Measurements from ENCODE around the gene UBA3.

The UBA3 gene

DNA sequence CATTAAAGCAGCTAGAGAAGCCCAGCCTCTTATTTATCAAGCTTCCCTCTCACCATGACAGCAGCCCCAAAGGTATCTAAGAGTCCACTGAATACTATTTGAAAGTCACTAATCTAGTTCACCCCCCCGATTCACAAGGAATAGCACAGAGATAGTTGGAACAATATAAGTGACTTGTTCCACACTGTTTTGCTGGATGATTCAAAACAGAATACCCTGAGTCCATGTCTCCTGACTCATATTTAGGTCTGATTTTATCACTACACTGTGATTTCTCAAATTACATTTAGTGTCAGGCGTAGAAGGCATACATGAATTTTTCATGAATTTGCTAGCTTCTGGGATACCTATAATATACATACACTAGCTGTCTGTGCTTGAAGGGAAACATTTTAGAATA, 48.0 kb downstream of the UBA3 start:
- Histone ChIP-seq H3K27me3 (ENCODE audit: control insufficient read depth, insufficient read depth, low read length) (no peaks in the 10 kb centered on the region), H3K9ac (ENCODE audit: low read depth, low read length) (no peak overlapping the region), H3K4me3 (ENCODE audit: low read depth, low read length) (no peak overlapping the region), H3K4me1 (ENCODE audit: control insufficient read depth, insufficient read depth, low read length) (no peaks in the 10 kb centered on the region), H3K36me3 (ENCODE audit: control insufficient read depth, insufficient read depth, low read length) (peaks cover 81% of the 10 kb centered on the region), H3K27ac (ENCODE audit: low read depth, low read length) (no peak overlapping the region), H3K9me3 (ENCODE audit: control insufficient read depth, insufficient read depth, low read length) (no peaks in the 10 kb centered on the region)

DNA sequence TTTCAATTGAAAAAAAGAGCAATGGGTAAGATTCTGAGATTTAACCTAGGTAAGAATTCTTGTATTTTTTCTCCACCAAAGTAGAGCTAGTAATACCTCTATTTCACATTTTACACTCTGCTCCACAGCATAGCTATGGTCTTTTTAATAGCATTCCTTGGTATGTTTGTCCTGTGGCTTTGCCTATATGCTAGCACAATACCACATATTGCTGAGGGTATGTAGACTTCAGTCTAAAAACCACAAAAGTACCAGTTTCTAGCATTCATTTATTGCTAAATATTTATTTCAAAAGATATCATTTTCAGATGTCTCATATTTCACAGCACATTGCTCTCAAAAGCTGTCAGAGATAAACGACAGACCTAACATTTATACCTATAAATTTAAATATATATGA, 48.5 kb downstream of the UBA3 start:
- no peaks in the 10 kb centered on the region for H3K9me3 ChIP-seq (ENCODE audit: control insufficient read depth, insufficient read depth, low read length)
- H3K27me3 ChIP-seq (ENCODE audit: control insufficient read depth, insufficient read depth, low read length): no peaks in the 10 kb centered on the region
- H3K27ac ChIP-seq (ENCODE audit: low read depth, low read length): no peak overlapping the region
- H3K4me1 ChIP-seq (ENCODE audit: control insufficient read depth, insufficient read depth, low read length): no peaks in the 10 kb centered on the region
- H3K4me3 ChIP-seq (ENCODE audit: low read depth, low read length): no peak overlapping the region
- no peak overlapping the region for H3K9ac ChIP-seq (ENCODE audit: low read depth, low read length)
- H3K36me3 ChIP-seq (ENCODE audit: control insufficient read depth, insufficient read depth, low read length): peaks cover 79% of the 10 kb centered on the region

DNA sequence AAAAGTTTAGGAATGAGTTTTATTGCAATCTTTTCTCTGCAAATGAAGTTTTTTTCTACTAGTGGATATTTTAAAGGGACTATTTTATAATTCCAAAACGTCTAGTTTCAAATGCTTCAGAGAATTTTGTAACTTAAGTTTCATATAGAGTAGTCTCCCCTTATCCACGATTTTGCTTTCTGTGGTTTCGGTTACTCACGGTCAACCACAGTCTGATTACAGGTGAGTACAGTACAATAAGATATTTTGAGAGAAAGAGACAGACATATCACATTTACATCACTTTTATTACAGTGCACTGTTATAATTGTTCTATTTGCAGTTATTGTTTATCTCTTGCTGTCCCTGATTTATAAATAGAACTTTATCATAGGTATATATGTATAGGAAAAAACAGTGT, 59.3 kb downstream of the UBA3 start:
- Histone ChIP-seq H3K36me3 (ENCODE audit: control insufficient read depth, insufficient read depth, low read length) (peaks cover 33% of the 10 kb centered on the region), H3K27me3 (ENCODE audit: control insufficient read depth, insufficient read depth, low read length) (no peaks in the 10 kb centered on the region), H3K4me1 (ENCODE audit: control insufficient read depth, insufficient read depth, low read length) (no peaks in the 10 kb centered on the region), H3K9ac (ENCODE audit: low read depth, low read length) (no peak overlapping the region), H3K9me3 (ENCODE audit: control insufficient read depth, insufficient read depth, low read length) (no peaks in the 10 kb centered on the region), H3K27ac (ENCODE audit: low read depth, low read length) (no peak overlapping the region), H3K4me3 (ENCODE audit: low read depth, low read length) (no peak overlapping the region)

DNA sequence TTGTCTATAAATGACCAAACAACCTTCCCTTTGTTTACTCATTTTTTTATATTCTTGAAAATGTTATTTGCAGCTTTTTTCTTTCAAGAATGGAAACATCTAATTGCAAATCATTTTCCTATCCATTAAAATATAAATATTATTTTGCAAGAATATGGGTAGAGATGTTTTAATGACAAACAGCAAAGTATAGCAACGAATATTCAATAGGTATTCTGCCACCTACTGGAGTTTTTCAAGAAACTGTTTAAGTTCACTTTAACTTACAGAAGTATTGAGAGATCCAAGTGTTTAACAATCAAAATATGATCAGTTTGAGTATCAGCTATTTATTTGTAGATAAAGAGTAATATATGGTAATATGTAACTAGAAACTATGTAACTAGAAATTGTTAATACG, 59.7 kb downstream of the UBA3 start:
- H3K9ac ChIP-seq (ENCODE audit: low read depth, low read length): no peak overlapping the region
- H3K27ac ChIP-seq (ENCODE audit: low read depth, low read length): no peak overlapping the region
- H3K36me3 ChIP-seq (ENCODE audit: control insufficient read depth, insufficient read depth, low read length): peaks cover 28% of the 10 kb centered on the region
- H3K27me3 ChIP-seq (ENCODE audit: control insufficient read depth, insufficient read depth, low read length): no peaks in the 10 kb centered on the region
- no peak overlapping the region for H3K4me3 ChIP-seq (ENCODE audit: low read depth, low read length)
- H3K4me1 ChIP-seq (ENCODE audit: control insufficient read depth, insufficient read depth, low read length): peaks cover under 1% of the 10 kb centered on the region; the same call in 1 of the 2 replicates
- no peaks in the 10 kb centered on the region for H3K9me3 ChIP-seq (ENCODE audit: control insufficient read depth, insufficient read depth, low read length)

DNA sequence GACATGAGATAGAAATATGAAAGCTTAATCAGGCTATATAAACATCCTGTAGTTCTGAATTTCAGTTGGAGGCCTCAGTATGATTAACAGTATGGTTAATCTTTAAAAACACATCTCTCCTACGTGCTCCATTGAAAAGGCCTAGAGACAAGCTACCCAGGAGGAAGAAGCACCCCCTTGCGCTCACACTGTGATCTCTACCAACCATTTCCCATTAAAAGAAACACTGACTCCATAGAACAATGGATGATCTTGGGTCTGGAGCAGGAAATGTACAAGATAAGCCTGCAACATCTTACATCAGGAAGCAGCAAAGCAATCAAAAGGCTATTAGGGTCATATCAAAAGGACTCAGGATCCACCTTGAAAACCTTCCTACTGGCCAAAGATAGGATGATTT, 63.3 kb downstream of the UBA3 start:
- Histone ChIP-seq H3K27me3 (ENCODE audit: control insufficient read depth, insufficient read depth, low read length) (peaks cover 3% of the 10 kb centered on the region; the same call in 1 of the 2 replicates), H3K27ac (ENCODE audit: low read depth, low read length) (no peak overlapping the region), H3K4me1 (ENCODE audit: control insufficient read depth, insufficient read depth, low read length) (peaks cover 24% of the 10 kb centered on the region), H3K9ac (ENCODE audit: low read depth, low read length) (no peak overlapping the region), H3K9me3 (ENCODE audit: control insufficient read depth, insufficient read depth, low read length) (no peaks in the 10 kb centered on the region), H3K36me3 (ENCODE audit: control insufficient read depth, insufficient read depth, low read length) (no peaks in the 10 kb centered on the region), H3K4me3 (ENCODE audit: low read depth, low read length) (no peak overlapping the region)

DNA sequence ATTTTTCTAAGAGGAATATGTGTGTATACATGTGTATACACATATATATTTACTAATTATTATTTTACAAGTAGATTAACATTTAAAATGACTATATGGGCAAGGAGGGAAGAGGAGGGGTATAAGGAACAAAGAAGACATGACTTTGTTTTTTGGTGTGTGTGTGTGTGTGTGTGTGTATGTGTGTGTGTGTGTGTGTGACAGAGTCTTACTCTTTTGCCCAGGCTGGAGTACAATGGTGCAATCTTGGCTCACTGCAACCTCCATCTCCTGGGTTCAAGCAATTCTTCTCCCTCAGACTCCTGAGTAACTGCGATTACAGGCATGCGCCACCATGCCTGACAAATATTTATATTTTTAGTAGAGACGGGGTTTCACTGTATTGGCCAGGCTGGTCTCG, 64.1 kb downstream of the UBA3 start:
- H3K9me3 ChIP-seq (ENCODE audit: control insufficient read depth, insufficient read depth, low read length): no peaks in the 10 kb centered on the region
- H3K4me3 ChIP-seq (ENCODE audit: low read depth, low read length): no peak overlapping the region
- H3K36me3 ChIP-seq (ENCODE audit: control insufficient read depth, insufficient read depth, low read length): no peaks in the 10 kb centered on the region; the same call in 1 of the 2 replicates
- no peak overlapping the region for H3K9ac ChIP-seq (ENCODE audit: low read depth, low read length)
- peaks cover 3% of the 10 kb centered on the region; the same call in 1 of the 2 replicates for H3K27me3 ChIP-seq (ENCODE audit: control insufficient read depth, insufficient read depth, low read length)
- H3K27ac ChIP-seq (ENCODE audit: low read depth, low read length): no peak overlapping the region
- H3K4me1 ChIP-seq (ENCODE audit: control insufficient read depth, insufficient read depth, low read length): peaks cover 32% of the 10 kb centered on the region

DNA sequence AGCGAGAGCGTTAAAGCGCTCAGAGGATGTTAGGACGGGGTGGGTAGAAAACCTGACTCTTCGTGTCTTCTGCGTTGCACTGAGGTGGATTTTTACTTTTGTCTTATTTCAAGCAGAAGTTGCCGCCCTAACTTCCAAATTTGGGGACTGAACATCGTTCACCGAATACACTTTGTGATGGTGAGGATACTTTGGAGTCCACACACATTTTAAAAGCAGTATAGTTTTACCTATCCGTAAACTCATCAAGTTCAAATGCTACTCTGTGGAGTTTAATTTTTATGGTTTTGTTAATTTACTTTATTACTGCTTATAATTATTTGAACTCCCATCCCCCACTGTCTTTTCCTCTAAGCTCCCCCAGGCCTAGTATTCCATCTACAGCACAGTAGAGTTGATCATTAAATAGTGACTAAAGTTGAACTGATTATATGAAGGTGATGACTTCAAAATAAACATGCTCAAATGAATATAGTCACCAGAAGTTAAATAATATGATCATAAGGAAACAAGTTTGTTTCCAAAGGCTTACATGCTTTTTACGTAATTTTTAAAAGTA, 66.1 kb downstream of the UBA3 start:
- Histone ChIP-seq H3K4me3 (ENCODE audit: low read depth, low read length) (peak overlapping the region; percentile 77), H3K36me3 (ENCODE audit: control insufficient read depth, insufficient read depth, low read length) (peaks cover 2% of the 10 kb centered on the region; the same call in 1 of the 2 replicates), H3K27ac (ENCODE audit: low read depth, low read length) (peak overlapping the region; percentile 87), H3K9ac (ENCODE audit: low read depth, low read length) (peak overlapping the region; percentile 87), H3K4me1 (ENCODE audit: control insufficient read depth, insufficient read depth, low read length) (peaks cover 51% of the 10 kb centered on the region), H3K27me3 (ENCODE audit: control insufficient read depth, insufficient read depth, low read length) (peaks cover 3% of the 10 kb centered on the region; the same call in 1 of the 2 replicates), H3K9me3 (ENCODE audit: control insufficient read depth, insufficient read depth, low read length) (no peaks in the 10 kb centered on the region)

DNA sequence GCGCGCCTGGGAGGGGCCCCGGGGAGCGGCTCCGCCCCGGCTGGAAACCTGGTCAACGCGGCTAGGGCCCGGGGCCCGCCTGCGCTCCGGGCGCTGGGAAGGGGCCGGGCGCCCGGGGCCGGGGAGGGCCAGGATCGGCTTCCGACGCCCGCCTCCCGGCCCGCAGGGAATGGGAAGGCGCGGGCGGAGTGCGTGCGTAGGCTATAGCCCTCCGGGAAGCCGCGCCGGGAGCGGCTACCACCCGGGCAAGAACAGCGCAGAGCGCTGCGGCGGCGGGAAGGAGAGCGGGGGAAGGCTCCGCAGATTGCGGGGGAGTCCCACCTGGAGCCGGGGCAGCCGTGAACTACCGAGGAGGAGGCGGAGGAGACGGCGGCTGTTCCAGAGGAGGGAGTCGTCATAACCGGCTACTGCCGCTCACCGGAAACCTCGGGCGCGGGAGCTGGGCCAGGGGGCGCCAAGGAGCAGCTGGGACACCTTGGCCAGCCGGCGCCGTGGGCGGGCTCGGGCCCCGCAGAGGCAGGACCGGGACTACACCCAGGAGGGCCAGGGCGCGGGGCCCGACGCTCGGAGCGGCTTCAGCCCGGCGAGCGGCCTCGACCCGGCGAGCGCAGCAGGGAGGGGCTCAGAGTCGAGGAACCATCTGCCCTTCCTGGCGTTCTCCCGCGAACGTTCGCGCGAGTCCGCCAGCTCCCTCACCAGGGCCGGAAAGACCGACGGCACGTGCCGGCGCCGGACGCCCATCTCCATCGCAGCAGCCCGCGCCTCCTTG, 66.7 kb downstream of the UBA3 start, which contains the start of gene EOGT:
EOGT (minus strand) TSS at position 432 of the 769 bp plus-strand sequence. CDS start 3,838 bp downstream, outside the sequence.
- H3K27ac ChIP-seq (ENCODE audit: low read depth, low read length): peak within 1 kb of the TSS; percentile 87
- H3K4me3 ChIP-seq (ENCODE audit: low read depth, low read length): peak within 1 kb of the TSS; percentile 77
- H3K9me3 ChIP-seq (ENCODE audit: control insufficient read depth, insufficient read depth, low read length): no peaks in the 10 kb centered on the region
- peaks cover 9% of the 10 kb centered on the region; the same call in 1 of the 2 replicates for H3K36me3 ChIP-seq (ENCODE audit: control insufficient read depth, insufficient read depth, low read length)
- peak within 1 kb of the TSS; percentile 87 for H3K9ac ChIP-seq (ENCODE audit: low read depth, low read length)
- peaks cover 3% of the 10 kb centered on the region; the same call in 1 of the 2 replicates for H3K27me3 ChIP-seq (ENCODE audit: control insufficient read depth, insufficient read depth, low read length)
- peaks cover 58% of the 10 kb centered on the region for H3K4me1 ChIP-seq (ENCODE audit: control insufficient read depth, insufficient read depth, low read length)

DNA sequence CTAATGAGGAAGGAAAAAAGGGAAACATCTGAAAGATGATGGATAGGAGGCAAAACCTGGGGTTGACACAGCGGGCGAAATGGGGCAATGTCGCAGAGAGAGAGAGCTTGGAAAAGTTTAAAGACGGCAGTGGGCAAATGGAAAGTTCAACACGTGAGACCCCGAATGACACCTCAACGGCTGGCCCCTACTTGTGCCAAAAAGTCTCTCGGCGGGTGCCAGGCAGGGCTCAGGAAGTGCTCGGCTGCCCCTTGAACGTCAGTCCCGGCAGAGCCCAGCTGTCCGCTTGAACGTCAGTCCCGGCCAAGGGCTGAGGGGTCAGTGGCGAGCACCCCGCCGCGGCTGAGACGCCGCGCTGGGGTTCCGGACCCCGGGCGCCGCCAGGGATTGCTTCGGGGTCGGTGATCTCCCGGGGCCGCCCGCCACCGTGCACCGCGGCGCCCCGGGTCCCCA, 67.3 kb downstream of the UBA3 start:
- Histone ChIP-seq H3K4me1 (ENCODE audit: control insufficient read depth, insufficient read depth, low read length) (peaks cover 62% of the 10 kb centered on the region), H3K9me3 (ENCODE audit: control insufficient read depth, insufficient read depth, low read length) (no peaks in the 10 kb centered on the region), H3K9ac (ENCODE audit: low read depth, low read length) (peak overlapping the region; percentile 87), H3K27ac (ENCODE audit: low read depth, low read length) (peak overlapping the region; percentile 87), H3K36me3 (ENCODE audit: control insufficient read depth, insufficient read depth, low read length) (peaks cover 15% of the 10 kb centered on the region), H3K27me3 (ENCODE audit: control insufficient read depth, insufficient read depth, low read length) (peaks cover 3% of the 10 kb centered on the region; the same call in 1 of the 2 replicates), H3K4me3 (ENCODE audit: low read depth, low read length) (peak overlapping the region; percentile 77)

DNA sequence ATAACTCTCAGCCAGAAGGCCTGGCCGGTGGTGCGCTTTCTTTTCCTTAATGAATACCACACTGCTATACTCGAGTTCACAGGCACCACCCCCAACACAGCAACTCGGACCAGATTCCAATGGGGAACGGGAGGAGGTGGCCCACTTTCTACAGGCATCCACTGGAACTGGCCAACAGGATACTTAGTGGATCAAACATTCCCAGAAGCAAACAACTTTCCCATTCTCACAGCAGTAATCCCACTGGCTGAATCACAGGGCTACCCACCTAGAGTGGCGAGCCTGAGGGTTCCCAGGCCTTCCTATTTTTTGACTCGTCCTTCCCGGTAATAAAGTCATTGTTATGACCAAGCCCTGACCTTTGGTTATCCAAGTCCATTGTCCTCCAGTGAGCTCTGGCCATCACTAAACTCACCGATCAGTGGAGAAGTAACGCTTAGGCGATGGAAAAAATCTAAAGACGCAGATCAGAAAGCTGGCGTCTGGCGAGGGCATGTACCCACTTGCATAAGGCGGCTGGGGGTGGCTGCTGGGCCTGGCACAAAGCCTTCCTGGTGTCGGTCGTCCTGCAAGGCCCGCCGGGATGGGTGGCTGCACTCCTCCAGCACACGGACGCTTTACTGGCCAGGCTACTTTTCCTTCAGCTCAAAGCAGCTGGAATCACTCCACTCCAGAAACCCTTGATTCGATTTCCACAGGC, 67.9 kb downstream of the UBA3 start:
- peaks cover 18% of the 10 kb centered on the region for H3K36me3 ChIP-seq (ENCODE audit: control insufficient read depth, insufficient read depth, low read length)
- H3K9ac ChIP-seq (ENCODE audit: low read depth, low read length): peak overlapping the region; percentile 87
- H3K27ac ChIP-seq (ENCODE audit: low read depth, low read length): peak overlapping the region; percentile 87
- peaks cover 62% of the 10 kb centered on the region for H3K4me1 ChIP-seq (ENCODE audit: control insufficient read depth, insufficient read depth, low read length)
- H3K4me3 ChIP-seq (ENCODE audit: low read depth, low read length): peak overlapping the region; percentile 77
- H3K27me3 ChIP-seq (ENCODE audit: control insufficient read depth, insufficient read depth, low read length): peaks cover 3% of the 10 kb centered on the region; the same call in 1 of the 2 replicates
- no peaks in the 10 kb centered on the region for H3K9me3 ChIP-seq (ENCODE audit: control insufficient read depth, insufficient read depth, low read length)

Measured in HUES48 (cell line).